Jurkat, Clone E6-1 (cell line): Measurements from ENCODE around the gene DUSP10.
A peak's percentile ranks its signal among the peaks of the same experiment; 100 is the strongest.

ENCODE experiments used
- DNase-seq: peaks from one replicate; pipeline ENCODE4 v3.0.0-alpha.2; 2011; ENCODE audit warnings: low read depth, low spot score
- H3K4me3 ChIP-seq: 2 replicates; pipeline ENCODE4 v1.5.1; 2011; ENCODE audit warnings: mild to moderate bottlenecking, low read length, control low read depth, moderate library complexity

Gene DUSP10

GRCh38 chr1:221768444-221769066 is 26.7 kb upstream of the DUSP10 start:
- no peak for DNase-seq
- no peak overlapping the region for H3K4me3 ChIP-seq

DNA sequence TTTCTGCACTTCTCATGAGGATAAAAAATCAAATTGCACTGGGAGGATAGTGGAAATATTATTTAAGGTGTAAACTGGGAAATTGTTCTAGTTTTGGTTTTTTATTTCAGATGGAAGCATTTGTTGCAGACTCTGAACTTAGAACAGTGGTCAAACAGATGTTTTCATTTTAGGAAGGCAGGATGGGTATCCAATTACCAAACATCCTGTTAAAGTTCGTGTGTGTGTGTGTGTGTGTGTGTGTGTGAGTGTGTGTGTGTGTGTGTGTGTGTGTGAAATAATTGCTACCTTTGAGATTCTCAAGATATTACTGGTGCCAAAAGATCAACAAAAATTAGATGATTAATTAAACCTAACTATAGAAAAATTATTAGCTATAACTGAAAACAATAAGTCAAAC is 24.3 kb upstream of the DUSP10 start:
- DNase-seq = no peak
- H3K4me3 ChIP-seq = no peak overlapping the region

- H3K4me3 ChIP-seq = no peak overlapping the region
- DNase-seq = no peak
Measured at GRCh38 chr1:221765527-221765926, 23.6 kb upstream of the DUSP10 start.

DNA sequence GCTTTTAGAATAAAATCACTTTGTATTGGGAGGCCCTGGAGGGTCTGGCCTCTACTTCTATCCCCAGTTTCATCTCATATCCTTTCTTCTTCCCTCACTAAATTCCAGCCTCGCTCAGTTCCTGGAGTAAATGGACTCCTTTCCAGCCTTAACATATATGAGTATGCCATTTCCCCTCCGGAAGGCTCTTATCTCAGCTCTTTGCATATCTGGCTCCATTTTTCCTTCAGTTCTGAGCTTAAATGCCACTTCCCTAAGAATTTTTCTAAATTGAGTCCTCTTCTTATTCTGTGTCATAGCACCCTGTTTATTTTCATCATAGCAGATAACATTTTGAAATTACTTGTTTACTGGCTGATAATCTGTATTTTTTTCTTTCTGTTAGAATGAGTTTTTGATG is 20.2 kb upstream of the DUSP10 start:
- no peak overlapping the region for H3K4me3 ChIP-seq
- DNase-seq = no peak

GRCh38 chr1:221761354-221762002 is 19.6 kb upstream of the DUSP10 start:
- no peak for DNase-seq
- H3K4me3 ChIP-seq = no peak overlapping the region

DNA sequence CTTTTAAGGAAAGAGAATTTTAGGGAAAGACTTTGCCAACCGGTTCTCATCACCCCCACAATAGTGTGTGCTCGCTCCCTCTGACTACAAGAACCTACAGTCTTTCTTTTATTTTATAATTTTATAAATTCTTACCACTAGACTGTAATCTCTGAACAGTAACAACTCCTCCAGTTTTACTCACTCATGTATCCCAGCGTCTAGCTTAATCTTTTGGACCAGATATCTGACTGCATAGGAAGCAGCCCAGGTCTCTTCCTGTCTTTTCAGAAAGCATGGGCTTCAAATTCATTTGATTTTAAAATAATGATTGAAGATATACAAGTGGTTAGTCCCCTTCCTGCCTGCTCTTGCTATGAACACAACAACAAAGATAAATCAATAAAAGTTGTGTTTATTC is 19.0 kb upstream of the DUSP10 start:
- H3K4me3 ChIP-seq = no peak overlapping the region

GRCh38 chr1:221759436-221759835 is 17.5 kb upstream of the DUSP10 start:
- no peak overlapping the region for H3K4me3 ChIP-seq
- no peak for DNase-seq

More for the DNA sequence above, 19.0 kb upstream of the DUSP10 start:
- DNase-seq = no peak

DNA sequence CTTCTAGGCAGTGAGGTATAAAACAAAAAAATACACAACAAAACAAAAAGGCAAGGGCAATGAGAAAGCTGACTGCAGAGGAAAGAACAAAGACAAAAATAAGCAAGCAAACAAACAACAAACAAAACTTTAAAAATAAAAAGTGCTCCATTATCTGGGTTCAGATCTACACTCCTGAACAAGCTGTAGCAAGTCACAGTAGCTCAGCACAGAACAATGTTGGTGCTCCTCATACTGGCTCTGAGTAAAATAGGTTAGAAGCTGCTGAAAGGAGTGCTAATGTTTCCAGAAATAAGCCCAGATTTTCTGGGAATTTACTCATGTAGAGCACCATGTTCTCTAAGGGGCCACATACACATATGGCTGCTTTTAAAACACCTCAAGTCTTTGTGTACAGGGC is 16.6 kb upstream of the DUSP10 start:
- no peak for DNase-seq
- no peak overlapping the region for H3K4me3 ChIP-seq

- H3K4me3 ChIP-seq = no peak overlapping the region
- DNase-seq = no peak
Measured at GRCh38 chr1:221756830-221757551, 15.1 kb upstream of the DUSP10 start.

DNA sequence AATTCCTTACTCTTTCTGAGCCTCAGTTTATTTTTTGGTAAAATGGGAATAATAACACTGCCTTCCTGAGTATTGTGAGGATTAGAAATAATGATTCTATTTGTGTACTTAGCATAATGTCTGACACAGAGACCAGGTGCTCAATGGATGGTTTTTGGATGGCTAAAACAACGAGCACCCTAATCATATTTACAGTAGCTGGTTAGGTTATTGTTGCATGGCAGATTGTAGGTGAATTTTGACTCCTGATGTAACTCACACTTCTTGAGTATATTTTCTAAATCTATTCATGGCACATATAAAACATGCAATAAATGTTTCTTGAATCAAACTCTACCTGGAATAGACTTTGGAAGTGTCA is 11.9 kb upstream of the DUSP10 start:
- no peak for DNase-seq
- H3K4me3 ChIP-seq = no peak overlapping the region

DNA sequence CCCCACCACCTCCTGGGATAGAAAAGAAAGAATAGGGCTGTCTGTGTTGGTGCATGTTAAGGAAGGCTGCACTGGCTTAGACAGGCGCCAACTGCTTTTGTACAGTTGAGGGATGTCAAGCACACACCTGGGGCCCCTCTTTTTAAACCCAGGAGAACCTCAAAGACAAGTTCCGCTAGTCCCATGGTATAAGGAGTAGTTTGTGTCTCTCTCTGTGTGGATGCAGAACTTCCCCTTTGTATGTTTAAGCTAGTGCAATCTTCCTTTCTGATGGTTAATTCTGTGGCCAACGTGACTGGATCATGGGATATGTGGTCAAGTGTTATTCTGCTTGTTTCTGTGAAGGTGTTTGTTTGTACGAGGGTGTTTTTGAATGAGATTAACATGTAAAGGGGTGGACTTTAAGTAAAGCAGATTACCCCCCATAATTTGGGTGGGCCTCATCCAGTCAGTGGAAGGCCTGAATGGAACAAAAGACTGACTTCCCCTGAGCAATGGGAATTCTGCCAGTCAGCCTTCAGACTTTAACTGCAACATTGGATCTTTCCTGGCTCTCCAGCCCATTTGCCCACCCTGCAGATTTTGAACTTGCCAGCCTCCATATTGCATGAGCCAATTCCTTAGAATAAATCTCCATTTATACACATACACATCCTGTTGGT is 9.5 kb upstream of the DUSP10 start:
- DNase-seq = no peak
- no peak overlapping the region for H3K4me3 ChIP-seq

- H3K4me3 ChIP-seq = no peak overlapping the region
- DNase-seq = no peak
Measured at GRCh38 chr1:221748981-221749380, 7.1 kb upstream of the DUSP10 start.

DNA sequence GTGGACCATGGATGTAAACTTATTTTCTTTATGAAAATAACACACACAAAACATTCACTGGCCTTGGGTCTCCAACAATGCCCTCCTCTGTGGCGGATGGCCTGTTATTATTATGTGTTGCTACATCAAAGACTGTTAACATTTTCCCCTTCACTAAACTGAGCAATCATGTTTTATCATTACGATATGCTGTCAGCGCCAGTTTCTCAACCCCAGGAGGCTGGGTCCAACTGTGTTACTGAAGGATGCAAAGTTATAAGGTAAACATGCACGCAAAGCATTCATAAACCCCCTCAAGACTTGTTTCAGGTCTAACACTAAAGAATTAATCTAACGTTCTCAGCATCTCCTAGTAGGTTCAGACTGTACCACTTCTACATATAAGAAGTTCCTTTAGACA is 6.0 kb upstream of the DUSP10 start:
- no peak overlapping the region for H3K4me3 ChIP-seq
- no peak for DNase-seq

- peak overlapping the region; percentile 65 for H3K4me3 ChIP-seq
- DNase-seq = no peak
Measured at GRCh38 chr1:221743416-221744208, 1.7 kb upstream of the DUSP10 start.

DNA sequence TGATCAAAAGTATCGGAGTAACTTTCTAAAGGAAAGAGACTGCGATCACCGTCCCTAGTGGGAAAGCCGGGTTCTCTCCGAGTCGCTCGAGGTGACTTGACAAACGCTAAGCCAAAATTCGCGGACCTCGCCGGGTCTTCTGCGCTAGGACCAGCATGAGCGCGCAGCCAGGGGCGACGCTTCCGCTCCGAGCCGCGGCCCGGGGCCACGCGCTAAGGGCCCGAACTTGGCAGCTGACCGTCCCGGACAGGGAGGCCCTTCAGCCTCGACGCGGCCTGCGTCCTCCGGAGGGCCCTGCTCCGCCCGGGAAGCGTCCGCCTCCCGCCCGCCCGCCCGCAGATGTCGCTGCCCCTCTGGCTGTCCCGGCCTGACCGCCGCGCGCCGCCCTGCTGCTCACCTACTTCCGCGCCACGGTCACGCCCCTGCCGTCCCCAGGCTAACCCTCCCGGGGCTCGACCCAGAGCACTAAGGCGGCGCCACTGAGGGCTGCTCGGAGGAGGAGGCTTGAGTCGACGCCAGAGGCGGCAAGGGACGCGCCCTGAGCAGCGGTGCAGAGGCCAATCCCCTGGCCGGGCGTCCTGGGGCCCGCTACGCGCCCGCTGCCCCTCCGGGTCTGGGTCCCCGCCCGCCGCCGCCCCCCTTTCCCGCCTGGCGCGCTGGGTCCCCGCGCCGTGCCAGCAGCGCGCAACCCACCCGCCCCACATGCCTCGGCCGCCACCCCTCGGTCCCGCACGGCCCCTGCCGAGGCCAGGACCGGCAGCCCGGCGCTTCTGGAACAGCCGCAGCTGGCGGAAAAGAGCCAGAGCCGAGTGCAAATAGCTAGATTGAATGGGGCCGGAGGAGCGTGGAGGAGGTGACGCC is 896 bp upstream of the DUSP10 start:
- H3K4me3 ChIP-seq = peak overlapping the region; percentile 65
- peak; percentile 35 for DNase-seq

GRCh38 chr1:221740993-221741702 is 741 bp downstream of the DUSP10 start:
- no peak for DNase-seq
- H3K4me3 ChIP-seq = peak overlapping the region; percentile 84

DNA sequence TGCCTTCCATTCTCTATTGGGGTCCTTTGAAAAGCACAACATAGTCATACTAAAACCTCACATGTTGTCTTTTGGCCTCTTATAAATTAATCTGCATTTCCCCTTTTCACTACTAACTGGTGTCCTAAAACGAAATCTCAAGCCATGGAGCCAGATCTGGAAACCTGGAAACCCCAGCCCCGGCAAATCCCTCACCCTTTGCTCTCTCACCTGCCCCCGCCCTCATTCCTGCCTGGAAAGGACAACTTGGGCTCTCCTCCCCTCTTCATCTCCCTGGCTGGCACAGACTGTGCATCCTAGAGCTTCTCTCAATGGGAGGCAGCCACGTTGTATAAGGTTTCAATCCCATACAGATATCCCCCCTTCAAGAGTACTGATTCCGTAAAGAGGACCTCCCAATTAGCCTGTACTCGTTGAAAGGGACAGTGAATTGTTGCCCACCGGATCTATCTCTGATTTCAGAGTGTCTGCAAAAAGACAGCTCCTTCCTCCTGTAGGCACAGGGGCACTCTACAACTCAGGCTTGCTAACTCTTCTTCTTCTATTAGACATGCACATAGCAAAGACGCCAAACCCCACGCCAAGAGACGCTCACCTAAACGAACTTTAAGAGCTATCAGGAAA is 1.4 kb downstream of the DUSP10 start:
- no peak overlapping the region for H3K4me3 ChIP-seq
- no peak for DNase-seq

DNA sequence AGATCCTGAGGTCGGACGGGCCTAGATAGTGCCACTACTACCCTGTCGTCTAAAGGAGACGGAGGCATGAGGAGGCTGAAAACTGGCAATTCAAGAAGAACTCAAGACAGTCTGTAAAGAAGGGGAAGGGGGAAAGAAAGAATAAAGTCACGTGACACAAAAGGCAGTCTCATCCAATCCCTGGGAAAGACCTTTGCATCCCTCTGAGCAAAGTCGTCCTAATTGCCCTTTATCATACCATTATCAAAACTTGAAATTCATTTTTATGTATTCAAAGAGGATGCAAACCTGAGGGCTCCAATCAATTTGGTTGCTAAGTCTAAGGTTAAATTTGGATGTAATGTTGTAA is 2.2 kb downstream of the DUSP10 start:
- H3K4me3 ChIP-seq = no peak overlapping the region
- DNase-seq = no peak
